NCI-H1105 treated with DMSO at 0.1 percent for 48 hours (cell line): Measurements from ENCODE around the gene ANKRD36B.
"Not testable (repeated sequence)": the region's sequence is repeated elsewhere in the genome, so short reads cannot be mapped to it uniquely, and the experiment has no call there.

Experiments
- DNase-seq: peaks from one replicate; lab custom pipeline; 2025; lab: John Stamatoyannopoulos, UW

The ANKRD36B gene

DNA sequence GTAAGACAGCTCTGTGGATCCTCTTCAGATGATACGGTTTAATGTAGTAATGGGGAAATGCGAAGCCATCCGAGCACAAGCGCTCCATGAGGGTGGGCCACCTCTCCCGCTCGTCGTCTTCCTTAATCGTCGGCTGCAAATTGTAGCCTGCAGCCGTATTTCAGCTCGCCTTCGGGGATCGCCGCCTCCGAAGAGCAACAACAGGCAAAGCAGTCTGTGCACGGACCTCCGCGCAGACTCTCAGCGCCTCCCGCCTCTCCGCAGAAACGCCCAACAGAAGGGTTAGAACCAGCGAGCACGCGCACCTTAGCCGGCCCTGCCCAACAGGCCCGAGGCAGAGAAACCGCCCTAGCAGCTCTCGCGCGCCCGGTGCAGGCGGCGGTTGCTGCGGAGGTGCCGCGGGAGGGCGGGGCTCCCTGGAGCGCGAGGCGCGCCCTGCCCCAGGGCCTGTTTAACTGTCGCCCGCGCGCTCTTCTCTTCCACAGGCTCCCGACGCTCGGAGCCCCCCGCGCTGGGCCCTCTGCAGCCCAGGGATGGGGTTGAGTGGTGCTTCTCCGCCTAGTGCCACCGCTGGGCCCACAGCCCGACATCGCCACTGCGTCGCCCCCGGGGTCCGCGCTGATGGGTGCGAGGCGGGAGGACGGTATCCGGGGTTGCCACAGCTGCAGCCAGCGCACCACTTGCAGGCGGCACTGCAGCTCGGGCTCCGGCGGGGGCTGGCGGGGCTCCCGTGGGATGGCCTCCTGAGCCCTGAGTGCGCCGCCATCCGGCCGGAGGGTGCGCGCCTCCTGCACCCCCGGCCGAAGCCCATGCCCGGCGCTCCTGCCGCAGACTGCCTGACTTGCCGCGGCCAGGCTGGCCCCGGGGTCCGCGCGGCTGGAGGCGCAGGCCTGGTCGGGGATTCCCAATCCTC, at the start of gene ANKRD36B:
TSS of gene ANKRD36B (minus strand) at position 280 of the 913 bp plus-strand sequence. CDS start at position 88, 192 bp downstream.
- DNase-seq = not testable (repeated sequence)

DNA sequence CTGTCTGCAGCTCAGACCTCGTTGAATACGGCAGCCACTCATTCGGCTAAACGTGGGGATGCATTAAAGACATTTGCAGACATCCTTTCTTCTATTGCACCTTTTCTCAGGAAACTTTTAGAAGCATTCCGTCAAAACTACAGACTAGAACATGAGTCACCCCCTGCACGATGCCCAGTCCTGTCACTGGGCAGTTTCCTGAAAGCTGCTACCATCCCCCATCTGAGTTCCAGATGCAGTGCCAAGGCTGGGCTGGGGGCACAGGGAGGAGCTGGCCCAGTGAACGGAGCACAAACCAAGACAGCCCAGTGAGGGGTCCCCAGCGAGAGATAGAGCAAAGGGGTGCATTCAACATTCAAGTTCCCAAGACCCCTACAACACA, 36.4 kb upstream of the ANKRD36B start:
- DNase-seq = not testable (repeated sequence)

DNA sequence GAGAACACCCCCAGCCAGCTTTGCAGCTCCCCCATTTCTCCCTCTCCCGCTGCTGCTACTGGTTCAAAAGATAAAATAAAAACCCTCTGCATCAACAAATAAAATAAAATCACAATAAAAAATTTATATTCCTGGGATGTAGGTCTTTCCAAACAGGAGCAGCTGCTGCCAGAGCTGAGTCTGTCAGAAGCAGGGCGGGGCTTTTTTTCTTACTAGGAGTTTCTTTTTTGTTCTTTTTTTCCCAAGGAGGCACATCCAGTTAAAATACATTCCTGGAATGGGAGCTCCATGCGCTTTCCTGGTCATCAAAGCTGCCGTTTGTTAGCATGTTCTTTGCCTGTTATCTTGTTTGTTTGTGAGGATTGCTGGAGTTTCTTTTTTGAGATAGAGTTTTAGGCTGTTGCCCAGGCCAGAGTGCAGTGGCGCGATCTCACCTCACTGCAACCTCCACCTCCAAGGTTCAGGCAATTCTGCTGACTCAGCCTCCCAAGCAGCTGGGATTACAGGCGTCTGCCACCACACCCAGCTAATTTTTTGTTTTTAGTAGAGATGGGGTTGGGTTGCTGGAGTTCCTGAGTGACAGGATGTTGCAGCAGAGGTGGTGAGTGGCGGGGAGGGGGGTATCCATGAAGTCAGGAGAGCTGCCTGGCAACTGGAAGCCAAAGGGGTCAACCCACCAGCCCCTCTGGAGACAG, 35.8 kb upstream of the ANKRD36B start:
- DNase-seq = not testable (repeated sequence)

DNA sequence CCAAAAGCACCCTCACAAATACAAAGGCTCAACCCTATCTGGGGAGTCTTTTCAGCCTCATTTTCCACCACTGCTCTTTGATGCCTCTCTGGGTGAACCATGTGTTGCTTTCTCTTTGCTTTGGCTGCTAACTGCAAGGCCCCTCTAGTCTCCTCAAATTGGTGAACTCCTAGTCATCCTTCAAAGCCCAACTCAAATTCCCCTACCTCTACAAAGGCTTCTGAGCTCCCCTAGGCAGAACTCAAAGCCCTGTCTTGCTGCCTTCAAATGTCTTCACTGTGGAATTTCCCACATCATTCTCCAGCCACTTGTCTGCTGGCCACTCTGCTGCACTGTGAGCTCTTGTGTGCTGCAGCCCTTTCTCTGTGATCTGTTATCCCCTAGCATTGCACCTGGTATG, 33.3 kb upstream of the ANKRD36B start:
- DNase-seq = not testable (repeated sequence)

DNA sequence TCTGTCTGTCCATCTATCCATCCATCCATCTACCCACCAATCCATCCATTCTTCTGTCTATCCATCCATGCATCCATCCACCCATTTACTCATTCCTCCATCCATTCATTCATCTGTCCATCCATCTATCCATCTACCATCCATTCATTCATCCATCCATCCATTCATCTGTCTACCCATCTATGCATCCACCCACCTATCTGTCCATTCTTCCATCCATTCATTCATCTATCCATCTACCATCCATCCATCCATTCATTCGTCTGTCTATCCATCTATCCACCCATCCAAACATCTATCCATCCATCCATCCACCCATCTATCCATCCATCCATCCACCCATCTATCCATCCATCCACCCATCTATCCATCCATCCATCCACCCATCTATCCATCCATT, 30.8 kb upstream of the ANKRD36B start:
- not testable (repeated sequence) for DNase-seq

DNA sequence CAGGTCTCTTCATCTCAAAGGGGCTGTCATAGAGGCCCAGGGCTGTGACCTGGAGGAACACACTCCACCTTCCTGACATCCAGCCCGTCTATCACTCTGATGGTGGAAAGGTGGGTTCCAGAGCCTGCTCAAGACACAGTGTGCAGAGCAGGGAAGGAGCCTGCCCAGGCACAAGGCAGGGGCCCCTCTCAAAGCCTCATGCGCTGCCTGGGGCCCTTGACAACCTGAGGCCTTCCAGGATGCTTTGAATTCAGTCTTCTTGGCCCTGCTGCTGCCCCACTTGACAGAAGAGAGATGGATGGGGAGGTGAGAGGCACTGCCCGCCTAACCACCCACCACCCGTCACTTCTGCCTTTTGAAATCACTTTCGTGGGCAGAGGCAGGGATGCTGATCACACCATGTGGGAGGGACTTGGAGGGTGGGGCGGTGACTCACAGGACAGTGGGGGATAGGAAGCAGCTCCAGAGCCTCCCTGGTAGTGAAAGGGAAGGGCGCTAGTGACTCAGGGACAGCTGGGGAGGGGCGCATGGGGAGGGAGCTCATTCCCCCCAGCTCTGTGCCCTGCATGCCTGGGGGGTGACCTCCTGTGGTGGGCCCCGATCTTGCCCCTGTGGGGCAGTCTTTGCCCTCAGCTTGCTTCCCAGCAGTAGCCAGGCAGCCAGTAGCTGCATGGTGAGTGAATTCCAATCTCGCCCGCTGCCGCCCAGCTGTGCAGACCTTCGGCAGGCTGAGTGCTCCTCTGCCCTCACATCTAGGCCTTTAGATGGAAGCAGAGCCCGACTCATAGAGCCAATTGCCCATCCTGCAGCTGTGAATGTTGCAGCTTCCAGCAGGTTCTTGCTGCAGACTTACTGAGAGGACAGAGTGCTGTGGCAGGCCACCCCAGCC, 29.5 kb upstream of the ANKRD36B start:
- DNase-seq = not testable (repeated sequence)

DNA sequence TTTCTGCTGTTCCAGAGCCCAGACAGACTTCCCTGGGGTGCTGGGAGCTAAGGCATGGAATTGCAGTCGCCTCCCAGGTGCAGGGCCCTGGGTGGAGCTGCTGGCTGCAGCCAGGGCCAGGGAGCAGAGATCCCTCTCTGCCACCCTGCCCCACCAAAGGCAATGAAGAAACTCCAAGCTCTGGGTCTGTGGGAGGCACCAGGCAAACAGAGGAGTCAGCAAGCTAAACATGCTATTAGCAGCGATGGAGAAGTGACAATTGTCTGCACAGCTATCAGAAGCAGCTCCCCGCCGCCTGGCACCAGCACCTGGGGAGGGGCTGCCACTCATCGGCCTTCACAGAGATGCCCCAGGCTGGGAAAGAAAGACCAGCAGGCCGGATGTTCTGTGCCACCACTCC, 28.2 kb upstream of the ANKRD36B start:
- no peak for DNase-seq

DNA sequence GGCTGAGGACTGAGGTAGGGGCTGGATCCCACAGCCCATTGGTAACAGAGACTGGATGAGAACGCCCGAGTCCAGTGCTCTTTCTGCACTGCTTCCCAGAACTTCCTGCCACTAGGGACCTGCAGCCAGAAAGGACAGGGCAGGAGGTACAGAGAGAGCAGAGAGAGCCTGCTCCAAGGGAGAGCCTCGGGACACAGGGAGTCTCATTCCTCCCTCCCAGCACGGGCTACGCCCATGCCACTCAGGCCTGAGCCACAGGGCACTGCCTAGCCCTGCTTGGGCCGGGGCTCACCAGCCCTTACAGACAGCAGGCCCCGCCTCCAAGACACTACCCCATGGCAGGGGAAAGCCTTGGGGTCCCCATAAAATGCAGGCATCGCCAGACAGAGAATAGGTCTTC, 26.1 kb upstream of the ANKRD36B start:
- not testable (repeated sequence) for DNase-seq

DNA sequence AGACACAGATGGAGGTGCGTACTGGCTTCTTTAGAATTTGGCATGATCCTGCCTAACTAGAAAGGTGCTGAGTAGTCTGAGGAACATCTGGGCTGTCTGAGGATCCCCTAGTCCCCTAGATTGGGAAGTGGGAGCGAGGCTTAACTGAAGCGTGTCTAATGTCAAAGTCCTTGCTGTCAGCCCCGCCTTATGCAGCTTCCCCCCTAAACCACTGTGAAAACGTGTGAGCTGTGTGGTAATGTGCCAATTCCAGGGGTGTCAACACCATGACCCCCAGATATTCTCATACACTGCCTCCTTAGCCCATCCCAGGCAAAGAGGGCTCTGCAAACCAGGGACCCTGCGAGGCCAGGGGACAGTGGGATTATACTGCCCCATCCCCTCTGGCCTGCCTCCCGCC, 22.2 kb upstream of the ANKRD36B start:
- DNase-seq = not testable (repeated sequence)

DNA sequence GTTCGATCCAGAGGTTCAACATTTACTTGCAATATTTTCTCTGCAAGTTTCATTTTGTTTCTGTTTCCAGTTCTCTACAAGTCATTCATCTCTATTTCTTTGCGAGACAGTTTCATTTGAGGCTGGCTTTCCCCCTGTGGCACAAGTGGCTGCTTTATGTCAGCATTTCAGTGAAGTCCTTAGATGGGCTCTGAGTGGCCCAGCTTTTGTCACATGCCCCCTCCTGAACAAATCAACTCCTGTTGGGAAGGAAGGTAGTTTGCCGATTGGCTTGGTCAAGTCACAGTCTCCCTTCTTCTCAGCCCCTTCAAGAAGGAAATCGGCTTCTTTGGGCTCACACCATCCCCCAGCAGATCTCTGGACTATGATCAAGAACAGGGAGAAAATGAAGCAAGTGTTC, 19.1 kb upstream of the ANKRD36B start:
- DNase-seq = not testable (repeated sequence)

DNA sequence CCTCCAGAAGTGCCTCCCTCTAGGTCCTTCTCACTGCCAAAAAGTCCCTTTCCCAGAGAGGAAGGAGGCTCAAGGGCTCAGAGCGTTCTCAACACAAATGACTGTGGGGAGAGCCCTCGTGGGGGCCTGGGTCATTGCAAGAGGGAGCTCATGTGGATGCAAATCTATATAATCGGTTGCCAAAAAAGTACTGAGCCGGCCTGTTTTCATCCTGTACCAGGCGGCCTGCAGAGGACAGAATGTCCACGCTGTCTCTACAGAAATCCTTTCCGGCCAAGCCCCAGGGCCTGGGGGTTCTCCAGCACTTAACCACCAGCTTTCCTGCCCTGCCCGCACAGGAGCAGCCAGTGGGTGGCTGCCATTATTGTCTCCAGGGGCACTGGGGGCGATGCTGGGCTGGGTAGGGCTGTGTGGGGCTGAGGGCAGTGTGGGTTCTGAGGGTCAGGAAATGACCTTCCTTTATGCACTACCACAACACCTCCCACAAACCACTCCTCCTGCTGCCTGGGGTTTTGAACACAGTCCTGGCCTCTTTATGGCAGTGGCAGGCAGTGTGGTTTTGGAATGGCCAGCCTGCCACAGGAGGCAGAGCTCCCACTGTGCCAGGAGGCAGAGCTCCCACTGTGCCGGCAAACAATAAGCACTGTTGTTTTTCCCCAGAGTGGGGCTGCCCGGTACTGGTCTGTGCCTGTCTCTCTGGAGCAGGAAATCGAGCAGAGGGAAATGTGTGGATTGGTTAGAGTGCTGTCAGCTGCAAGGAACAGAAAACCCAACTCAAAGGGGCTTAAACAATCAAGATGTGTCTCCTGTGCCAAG, 16.1 kb upstream of the ANKRD36B start:
- DNase-seq = not testable (repeated sequence)

DNA sequence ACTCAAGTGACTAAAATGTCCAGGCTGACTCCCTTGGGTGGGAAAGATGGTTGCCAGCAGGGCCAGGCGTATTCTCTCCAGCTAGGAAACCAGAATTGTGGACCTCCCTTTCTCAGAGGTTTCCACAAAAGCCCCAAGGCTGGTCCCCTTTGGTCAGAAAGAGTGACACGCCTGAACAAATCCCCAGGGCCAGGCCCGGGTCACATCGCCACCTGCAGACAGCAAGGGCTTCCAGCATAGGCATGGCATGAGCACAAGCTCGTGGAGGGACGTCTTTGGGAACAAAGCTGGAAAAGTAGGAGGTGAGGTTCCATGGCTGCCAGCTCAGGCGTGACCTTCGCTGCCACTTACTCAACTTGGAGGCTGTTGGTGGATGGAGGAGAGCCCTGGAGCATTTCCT, 15.4 kb upstream of the ANKRD36B start:
- DNase-seq = not testable (repeated sequence)

DNA sequence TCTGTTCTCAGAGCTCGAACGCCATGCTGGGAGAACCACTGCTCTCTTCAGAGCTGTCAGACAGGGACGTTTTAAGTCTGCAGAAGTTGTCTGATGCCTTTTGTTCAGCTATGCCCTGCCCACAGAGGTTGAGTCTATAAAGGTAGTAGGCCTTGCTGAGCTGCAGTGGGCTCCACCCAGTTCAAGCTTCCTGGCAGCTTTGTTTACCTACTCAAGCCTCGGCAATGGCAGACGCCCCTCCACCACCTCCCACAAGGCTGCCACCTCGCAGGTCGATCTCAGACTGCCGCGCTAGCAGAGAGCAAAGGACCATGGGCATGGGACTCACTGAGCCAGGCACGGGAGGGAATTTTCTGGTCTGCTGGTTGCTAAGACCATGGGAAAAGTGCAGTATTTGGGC, 11.9 kb upstream of the ANKRD36B start:
- not testable (repeated sequence) for DNase-seq

DNA sequence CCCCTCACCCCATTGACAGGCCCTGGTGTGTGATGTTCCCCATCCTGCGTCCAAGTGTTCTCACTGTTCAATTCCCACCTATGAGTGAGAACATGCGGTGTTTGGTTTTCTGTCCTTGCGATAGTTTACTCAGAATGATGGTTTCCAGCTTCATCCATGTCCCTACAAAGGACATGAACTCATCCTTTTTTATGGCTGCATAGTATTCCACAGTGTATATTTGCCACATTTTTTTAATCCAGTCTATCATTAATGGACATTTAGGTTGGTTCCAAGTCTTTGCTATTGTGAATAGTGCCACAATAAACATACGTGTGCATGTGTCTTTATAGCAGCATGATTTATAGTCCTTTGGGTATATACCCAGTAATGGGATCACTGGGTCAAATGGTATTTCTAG, 6.5 kb upstream of the ANKRD36B start:
- not testable (repeated sequence) for DNase-seq

DNA sequence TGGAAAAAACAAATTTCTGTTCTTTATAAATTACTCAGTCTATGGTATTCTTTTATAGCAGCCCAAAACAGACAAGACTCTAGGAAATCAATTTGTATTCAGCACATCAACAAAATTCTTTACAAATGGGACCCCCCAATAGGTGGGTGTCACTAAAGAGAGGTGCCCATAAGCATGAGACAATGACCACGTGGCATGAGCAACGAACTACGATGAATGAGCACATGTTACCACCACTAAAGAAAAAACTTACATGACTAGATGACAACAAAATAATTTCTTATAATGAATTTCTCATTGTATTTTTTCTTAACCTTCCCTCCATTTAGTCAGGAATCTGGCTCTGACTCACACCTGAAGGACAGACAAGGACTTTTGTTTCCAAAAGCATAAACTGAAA, 3.8 kb upstream of the ANKRD36B start:
- DNase-seq = not testable (repeated sequence)

DNA sequence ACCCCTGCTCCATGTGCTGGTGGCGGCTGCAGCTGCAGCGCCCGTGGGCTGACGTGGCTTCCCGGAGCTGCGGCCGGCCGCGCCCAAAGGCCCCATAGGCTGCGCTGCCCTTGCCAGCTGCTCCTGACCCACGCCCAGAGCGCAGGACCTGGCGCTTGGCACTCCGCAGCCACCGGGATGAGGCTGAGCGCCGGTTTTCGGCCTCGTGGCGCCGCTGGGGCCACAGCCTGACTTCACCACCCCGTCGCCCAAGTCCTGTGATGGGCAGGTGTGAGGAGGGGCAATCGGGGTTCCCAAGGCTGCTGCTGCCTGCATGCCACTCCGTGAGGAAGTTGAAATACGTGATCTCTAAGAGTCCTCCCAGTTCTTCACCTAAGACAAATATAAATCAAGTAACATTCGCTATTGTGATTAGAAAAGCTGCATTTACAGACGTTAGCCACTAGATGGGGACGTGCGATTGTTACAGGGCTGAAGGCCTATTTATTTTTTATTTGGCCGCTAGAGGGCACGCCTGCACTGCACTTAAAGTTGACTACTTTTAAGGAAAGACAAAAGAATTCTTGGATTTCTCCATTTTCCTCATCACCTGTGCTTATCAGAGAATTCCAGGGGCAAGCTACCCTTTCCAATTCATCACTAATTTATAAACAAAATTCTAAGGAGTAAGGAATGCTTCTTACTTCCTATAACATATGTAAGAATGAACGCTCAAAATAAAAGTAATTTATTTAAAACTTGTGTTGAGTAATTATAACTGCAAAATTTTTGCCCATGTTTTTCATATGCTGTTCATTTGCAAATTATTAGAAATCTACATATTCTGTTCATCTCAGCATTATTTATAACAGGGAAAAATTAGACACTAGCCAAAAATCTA, 1.1 kb upstream of the ANKRD36B start:
- DNase-seq = not testable (repeated sequence)

DNA sequence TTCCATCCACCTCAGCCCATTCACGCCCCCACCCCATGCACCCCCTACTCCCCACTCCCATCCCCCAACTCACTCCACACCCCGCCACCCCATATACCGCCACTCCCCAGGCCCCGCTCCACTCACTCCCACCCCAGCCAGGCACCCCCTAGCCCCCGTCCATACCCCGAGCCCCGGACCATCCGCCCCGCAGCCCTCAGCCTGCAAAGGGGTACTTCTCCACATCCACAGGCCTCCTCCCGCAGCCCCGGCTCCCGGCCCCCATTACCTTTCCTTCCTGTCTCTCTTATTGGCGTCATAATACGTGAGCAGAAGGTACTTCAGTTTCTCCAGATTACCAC, 450 bp downstream of the ANKRD36B start:
- DNase-seq = not testable (repeated sequence)

DNA sequence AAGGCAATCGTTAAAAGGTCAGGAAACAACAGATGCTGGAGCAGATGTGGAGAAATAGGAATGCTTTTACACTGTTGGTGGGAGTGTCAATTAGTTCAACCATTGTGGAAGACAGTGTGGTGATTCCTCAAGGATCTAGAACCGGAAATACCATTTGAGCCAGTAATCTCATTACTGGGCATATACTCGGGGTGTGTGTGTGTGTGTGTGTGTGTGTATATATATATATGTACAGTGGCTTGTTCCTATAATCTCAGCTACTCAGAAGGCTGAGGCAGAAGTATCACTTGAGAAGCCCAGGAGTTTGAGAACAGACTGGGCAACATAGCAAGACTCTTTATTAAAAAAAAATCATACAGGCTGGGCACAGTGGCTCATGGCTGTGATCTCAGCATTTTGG, 24.0 kb downstream of the ANKRD36B start:
- not testable (repeated sequence) for DNase-seq

DNA sequence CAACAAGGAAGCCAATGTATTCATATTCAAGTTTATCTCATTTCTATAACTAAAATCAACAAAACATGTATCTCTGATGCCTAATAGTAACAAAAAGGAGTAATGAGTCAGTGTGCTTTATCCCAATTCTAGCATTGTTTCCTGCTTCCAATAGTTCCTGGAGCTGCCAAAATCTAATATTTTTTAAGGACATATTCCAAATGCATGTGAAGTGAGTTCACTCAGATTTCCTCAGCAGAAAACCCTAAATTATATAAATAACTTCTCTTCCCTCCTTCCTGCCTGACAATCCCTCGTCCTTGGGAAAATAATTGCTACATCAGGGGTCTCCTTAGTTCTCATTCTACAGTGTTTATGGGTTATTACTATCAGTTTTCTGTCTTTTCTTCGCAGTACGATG, 37.3 kb downstream of the ANKRD36B start:
- not testable (repeated sequence) for DNase-seq

DNA sequence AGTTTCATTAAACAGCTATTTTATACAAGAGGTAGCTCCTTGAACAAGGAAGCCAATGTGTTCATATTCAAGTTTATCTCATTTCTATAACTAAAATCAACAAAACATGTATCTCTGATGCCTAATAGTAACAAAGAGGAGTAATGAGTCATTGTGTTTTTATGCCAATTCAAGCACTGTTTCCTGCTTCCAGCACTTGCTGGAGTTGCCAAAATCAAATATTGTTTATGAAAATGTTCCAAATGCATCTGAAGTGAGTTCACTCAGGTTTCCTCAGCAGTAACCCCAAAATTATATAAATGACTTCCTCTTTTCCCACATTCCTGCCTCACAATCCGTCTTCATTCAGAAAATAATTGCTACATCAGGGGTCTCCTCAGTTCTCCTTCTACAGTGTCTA, 39.2 kb downstream of the ANKRD36B start:
- not testable (repeated sequence) for DNase-seq
